Osteocyte (in vitro differentiated cells): Measurements from ENCODE around the gene MAST3. TPM values are rescaled to one million over a fixed set of nuclear protein-coding genes. Genes with fewer than 3 reads are reported as not detected.

Experiments used
- DNase-seq: peaks from one replicate; pipeline ENCODE4 v3.0.0; 2021; ENCODE audit warnings: mixed read lengths; ENCODE audit not compliant: unreplicated experiment; ENCODE audit errors: extremely low spot score
- H3K27ac Mint-ChIP-seq: one replicate; pipeline ENCODE4 v1.8.0; 2021; ENCODE audit warnings: mild to moderate bottlenecking, mixed read lengths; ENCODE audit not compliant: unreplicated experiment
- H3K27me3 Mint-ChIP-seq: one replicate; pipeline ENCODE4 v1.8.0; 2021; ENCODE audit warnings: mixed read lengths; ENCODE audit not compliant: unreplicated experiment
- H3K36me3 Mint-ChIP-seq: one replicate; pipeline ENCODE4 v1.8.0; 2021; ENCODE audit warnings: mixed read lengths; ENCODE audit not compliant: unreplicated experiment
- H3K4me1 Mint-ChIP-seq: one replicate; pipeline ENCODE4 v1.8.0; 2021; ENCODE audit warnings: mixed read lengths; ENCODE audit not compliant: unreplicated experiment
- H3K4me3 Mint-ChIP-seq: one replicate; pipeline ENCODE4 v1.8.0; 2021; ENCODE audit warnings: mild to moderate bottlenecking, moderate library complexity, mixed read lengths; ENCODE audit not compliant: unreplicated experiment
- H3K9me3 Mint-ChIP-seq: one replicate; pipeline ENCODE4 v1.8.0; 2021; ENCODE audit warnings: mixed read lengths; ENCODE audit not compliant: unreplicated experiment
- CTCF ChIP-seq: fragments of 200-600 bp; sonication (generic); IDR thresholded peaks from 2 replicates; pipeline ENCODE4 v1.5.0; 2021; ENCODE audit warnings: antibody characterized with exemption, mild to moderate bottlenecking, moderate library complexity
- long read RNA-seq: library from polyadenylated mRNA; unstranded; transcript quantifications from one replicate; pipeline ENCODE4 v2.0.0, GENCODE V29; 2021
- total RNA-seq: library from RNA; stranded (reverse); gene quantifications from 2 replicates; pipeline ENCODE4 v1.2.1, GENCODE V29; 2021

The MAST3 gene
- 7.6 and 8.0 TPM in 2 replicates for total RNA-seq
- long read RNA-seq: 0 reads

DNA sequence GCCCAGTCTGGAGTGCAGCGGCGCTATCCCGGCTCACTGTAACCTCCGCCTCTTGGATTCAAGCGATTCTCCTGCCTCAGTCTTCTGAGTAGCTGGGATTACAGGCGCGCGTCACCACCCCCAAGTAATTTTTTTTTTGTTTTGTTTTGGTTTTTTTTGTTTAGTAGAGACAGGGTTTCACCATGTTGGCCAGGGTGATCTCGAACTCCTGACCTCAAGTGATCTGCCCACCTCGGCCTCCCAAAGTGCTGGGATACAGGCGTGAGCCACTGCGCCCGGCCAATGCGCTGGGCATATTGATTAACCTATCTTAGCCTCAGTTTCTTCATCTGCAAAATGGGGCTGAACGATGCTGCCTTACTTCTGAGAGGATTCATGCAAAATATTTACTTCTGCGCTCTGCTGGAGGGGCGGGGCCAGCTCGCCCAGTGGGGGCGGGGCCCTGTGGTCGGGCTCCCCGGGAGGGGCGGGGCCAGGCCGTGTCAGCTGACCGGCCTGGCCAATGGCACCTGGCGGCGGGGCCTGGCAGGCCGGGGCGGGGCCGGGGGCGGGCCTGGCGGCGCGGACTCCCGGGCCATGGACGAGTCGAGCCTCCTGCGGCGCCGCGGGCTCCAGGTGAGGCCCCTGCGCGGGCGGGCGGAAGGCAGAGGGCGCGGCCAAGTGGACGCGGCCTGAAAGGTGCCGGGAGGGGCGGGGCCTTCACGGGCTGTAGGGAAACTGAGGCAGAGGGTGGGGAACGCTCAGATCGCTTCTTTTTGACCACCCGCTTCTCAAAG lies at the start of gene MAST3:
MAST3 (plus strand) TSS at position 562 of the 776 bp plus-strand sequence; CDS start at position 577, 15 bp downstream.
- Mint-ChIP-seq H3K36me3 (no peaks in the 10 kb centered on the region), H3K4me1 (peaks cover 22% of the 10 kb centered on the region), H3K4me3 (peak within 1 kb of the TSS; percentile 57), H3K9me3 (no peaks in the 10 kb centered on the region), H3K27ac (no peak within 1 kb of the TSS), H3K27me3 (peaks cover 27% of the 10 kb centered on the region)
- no peak for TF ChIP-seq CTCF
- DNase-seq: peak; percentile 89

DNA sequence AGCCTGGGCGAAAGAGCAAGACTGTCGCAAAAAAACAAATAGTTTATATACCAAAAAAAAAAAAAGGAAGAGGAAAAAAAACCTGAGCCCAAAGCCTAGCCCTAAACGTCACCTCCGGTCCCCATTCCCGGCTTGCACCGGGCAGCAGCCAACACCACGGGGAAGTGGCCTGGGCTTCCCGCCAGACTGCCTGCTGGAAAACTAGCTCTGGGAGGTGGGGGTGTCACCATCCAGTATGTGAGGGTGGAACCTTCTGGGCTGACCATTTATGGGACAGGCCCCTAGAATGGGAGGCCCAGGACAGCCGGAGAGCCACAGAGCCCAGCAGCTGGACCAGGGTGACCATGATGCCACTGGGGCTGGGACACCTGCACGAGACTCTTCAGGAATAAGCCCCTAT lies 48.2 kb upstream of the MAST3 start:
- no peak for TF ChIP-seq CTCF
- H3K4me1 Mint-ChIP-seq: peaks cover 45% of the 10 kb centered on the region
- no peak for DNase-seq
- H3K4me3 Mint-ChIP-seq: no peak overlapping the region
- H3K36me3 Mint-ChIP-seq: no peaks in the 10 kb centered on the region
- H3K9me3 Mint-ChIP-seq: no peaks in the 10 kb centered on the region
- H3K27ac Mint-ChIP-seq: no peak overlapping the region
- H3K27me3 Mint-ChIP-seq: peaks cover 2% of the 10 kb centered on the region

DNA sequence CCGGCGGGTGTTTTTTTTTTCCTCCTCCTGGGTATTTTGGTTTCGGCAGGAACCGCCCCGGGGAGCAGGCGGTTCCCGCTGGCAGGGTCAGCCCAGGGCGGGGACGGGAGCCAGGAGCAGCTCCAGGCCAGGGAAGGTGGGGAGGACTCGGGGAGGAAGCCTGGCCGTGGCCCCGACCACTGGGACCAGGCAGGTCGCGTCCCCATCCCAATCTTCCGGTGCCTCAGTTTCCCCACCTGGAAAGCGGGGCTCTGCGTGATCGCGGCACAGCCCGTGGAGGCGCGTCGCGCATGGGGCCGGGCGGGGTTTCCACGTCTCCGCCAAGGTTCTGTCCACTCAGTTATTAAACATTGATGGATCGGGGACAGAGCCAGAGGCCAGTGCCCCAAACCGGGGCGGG lies 45.7 kb upstream of the MAST3 start:
- no peak overlapping the region for H3K4me3 Mint-ChIP-seq
- H3K9me3 Mint-ChIP-seq: no peaks in the 10 kb centered on the region
- no peaks in the 10 kb centered on the region for H3K36me3 Mint-ChIP-seq
- DNase-seq: no peak
- no peak overlapping the region for H3K27ac Mint-ChIP-seq
- H3K27me3 Mint-ChIP-seq: peaks cover 2% of the 10 kb centered on the region
- no peak for TF ChIP-seq CTCF
- peaks cover 24% of the 10 kb centered on the region for H3K4me1 Mint-ChIP-seq

DNA sequence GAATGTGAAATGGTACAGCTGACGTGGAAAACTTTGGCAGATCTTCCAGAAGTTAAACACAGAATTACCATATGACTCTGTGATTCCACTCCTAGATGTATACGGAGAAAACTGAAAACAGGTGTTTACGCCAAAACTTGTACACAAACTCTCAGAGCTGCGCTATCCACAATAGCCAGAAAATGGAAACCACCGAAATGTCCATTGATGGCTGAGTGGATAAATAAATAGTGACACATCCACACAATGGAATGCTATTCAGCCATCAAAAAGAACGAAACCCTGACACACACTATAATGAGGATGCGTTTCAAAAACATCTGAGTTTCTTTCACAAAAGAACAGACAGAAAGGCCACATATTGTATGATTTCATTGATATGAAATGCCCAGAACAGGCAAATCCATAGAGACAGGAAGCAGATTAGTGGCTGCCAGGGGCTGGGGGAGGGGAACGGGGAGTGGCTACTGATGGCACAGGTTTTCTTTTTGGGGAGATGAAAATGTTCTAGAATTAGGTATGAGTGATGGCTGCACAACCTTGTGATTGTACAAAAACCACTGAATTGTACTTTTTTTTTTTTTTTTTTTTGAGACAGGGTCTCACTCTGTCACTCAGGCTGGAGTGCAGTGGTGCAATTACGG lies 43.9 kb upstream of the MAST3 start:
- no peak overlapping the region for H3K4me3 Mint-ChIP-seq
- no peaks in the 10 kb centered on the region for H3K36me3 Mint-ChIP-seq
- peaks cover 2% of the 10 kb centered on the region for H3K27me3 Mint-ChIP-seq
- no peak overlapping the region for H3K27ac Mint-ChIP-seq
- H3K9me3 Mint-ChIP-seq: no peaks in the 10 kb centered on the region
- no peak for TF ChIP-seq CTCF
- no peak for DNase-seq
- H3K4me1 Mint-ChIP-seq: peaks cover 32% of the 10 kb centered on the region

DNA sequence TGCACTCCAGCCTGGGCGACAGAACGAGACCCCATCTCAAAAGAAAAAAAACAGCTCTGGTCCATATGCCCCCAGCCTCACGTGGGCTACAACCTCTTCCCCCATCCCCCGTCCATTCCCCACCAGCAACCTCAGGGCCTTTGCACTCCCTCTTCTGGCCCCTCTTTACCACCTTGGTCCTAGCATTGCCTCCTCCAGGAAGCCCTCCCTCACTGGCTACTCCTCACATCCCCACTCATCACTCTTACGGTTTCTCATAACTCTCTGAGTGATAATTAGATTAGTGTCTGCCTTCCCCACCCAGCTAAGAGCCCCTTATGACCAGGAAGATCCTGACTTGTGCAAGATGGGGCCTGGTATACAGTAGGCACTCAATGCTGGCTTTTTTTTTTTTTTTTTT lies 41.6 kb upstream of the MAST3 start:
- H3K9me3 Mint-ChIP-seq: no peaks in the 10 kb centered on the region
- peaks cover 24% of the 10 kb centered on the region for H3K4me1 Mint-ChIP-seq
- H3K27me3 Mint-ChIP-seq: peaks cover 3% of the 10 kb centered on the region
- no peak for DNase-seq
- H3K36me3 Mint-ChIP-seq: no peaks in the 10 kb centered on the region
- H3K27ac Mint-ChIP-seq: no peak overlapping the region
- TF ChIP-seq CTCF: no peak
- no peak overlapping the region for H3K4me3 Mint-ChIP-seq
